Measurements from ENCODE around the gene PRTN3.

GRCh38 chr19:821231-821824 lies 19.5 kb upstream of the PRTN3 start:
- TF ChIP-seq CTCF (conservative IDR thresholded peaks at IDR 0.05) (no peak), EZH2 (IDR thresholded peaks at IDR 0.05; ENCODE audit: low read depth) (no peak)
